Kidney glomerular epithelial cell (primary cell): ENCODE measurements around the gene CA7.
"Not testable (repeated sequence)": the region's sequence is repeated elsewhere in the genome, so short reads cannot be mapped to it uniquely, and the experiment has no call there.

Experiments used
- DNase-seq: peaks from one replicate; lab custom pipeline; 2025; lab: John Stamatoyannopoulos, UW

Gene CA7

GRCh38 chr16:66873685-66874055 lies 29.5 kb downstream of the CA7 start:
- DNase-seq, result no peak

- no peak for DNase-seq
Observed at GRCh38 chr16:66874079-66874775, 30.0 kb downstream of the CA7 start.

- no peak for DNase-seq
Observed at GRCh38 chr16:66878067-66878466, 33.9 kb downstream of the CA7 start.

- DNase-seq, result peak; percentile 84
Observed at GRCh38 chr16:66880288-66881013, 36.2 kb downstream of the CA7 start, which contains the start of gene PDP2. TSS of gene PDP2 (plus strand) at chr16:66880515. CDS start at chr16:66884285, 3,770 bp downstream.

- no peak for DNase-seq
Observed at GRCh38 chr16:66881014-66881417, 36.8 kb downstream of the CA7 start.

GRCh38 chr16:66881560-66881959 lies 37.3 kb downstream of the CA7 start:
- no peak for DNase-seq

GRCh38 chr16:66881964-66882508 lies 37.8 kb downstream of the CA7 start:
- DNase-seq, result no peak

GRCh38 chr16:66882702-66883101 lies 38.5 kb downstream of the CA7 start:
- no peak for DNase-seq

- no peak for DNase-seq
Observed at GRCh38 chr16:66885491-66885890, 41.3 kb downstream of the CA7 start.

GRCh38 chr16:66886321-66886720 lies 42.1 kb downstream of the CA7 start:
- no peak for DNase-seq

- DNase-seq, result no peak
Observed at GRCh38 chr16:66886914-66887313, 42.7 kb downstream of the CA7 start.

- no peak for DNase-seq
Observed at GRCh38 chr16:66888647-66889615, 44.7 kb downstream of the CA7 start.

- DNase-seq, result no peak
Observed at GRCh38 chr16:66889622-66890021, 45.4 kb downstream of the CA7 start.

- no peak for DNase-seq
Observed at GRCh38 chr16:66890799-66891198, 46.6 kb downstream of the CA7 start.

GRCh38 chr16:66891360-66891759 lies 47.1 kb downstream of the CA7 start:
- no peak for DNase-seq

- no peak for DNase-seq
Observed at GRCh38 chr16:66891797-66892196, 47.6 kb downstream of the CA7 start.

GRCh38 chr16:66894055-66894454 lies 49.8 kb downstream of the CA7 start:
- DNase-seq, result no peak

GRCh38 chr16:66894948-66895688 lies 50.9 kb downstream of the CA7 start:
- peak; percentile 68 for DNase-seq

- DNase-seq, result no peak
Observed at GRCh38 chr16:66895689-66895979, 51.4 kb downstream of the CA7 start.

- no peak for DNase-seq
Observed at GRCh38 chr16:66895999-66896398, 51.8 kb downstream of the CA7 start.

- not testable (repeated sequence) for DNase-seq
Observed at GRCh38 chr16:66896682-66897081, 52.5 kb downstream of the CA7 start.

- peak; percentile 66 for DNase-seq
Observed at GRCh38 chr16:66898207-66898606, 54.0 kb downstream of the CA7 start.
